ENCODE data around the gene THBS4.

DNA sequence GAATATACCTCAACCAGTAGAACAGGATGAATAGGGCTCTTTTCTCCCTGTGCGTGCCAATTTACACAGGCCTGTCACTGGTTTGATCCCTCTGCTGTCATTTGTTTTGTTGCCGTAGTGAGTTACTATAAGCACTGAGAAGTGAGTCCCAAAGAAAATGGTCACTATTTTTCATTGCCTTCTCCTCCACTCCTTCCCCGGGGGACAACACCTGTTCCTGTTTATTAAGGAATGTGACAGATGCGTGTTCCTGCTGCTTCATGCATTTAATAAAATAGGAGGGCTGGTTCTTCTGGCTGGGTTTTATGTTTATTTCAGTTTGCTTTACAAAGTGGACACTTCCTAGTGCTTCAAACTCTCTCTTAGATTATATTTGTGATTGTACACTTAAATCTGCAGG, 6.4 kb downstream of the THBS4 start:
- TF ChIP-seq RFX5 (IDR thresholded peaks at IDR 0.05; ENCODE audit: low read depth, low read length) (no peak), NR2C2 (IDR thresholded peaks at IDR 0.05; ENCODE audit: borderline replicate concordance, control insufficient read depth, insufficient read length, low read depth) (no peak)

All from GM12878 (cell line).